ENCODE results near the gene ZNF185.
"Not testable (repeated sequence)": the region's sequence is repeated elsewhere in the genome, so short reads cannot be mapped to it uniquely, and the experiment has no call there.

Gene ZNF185

DNA sequence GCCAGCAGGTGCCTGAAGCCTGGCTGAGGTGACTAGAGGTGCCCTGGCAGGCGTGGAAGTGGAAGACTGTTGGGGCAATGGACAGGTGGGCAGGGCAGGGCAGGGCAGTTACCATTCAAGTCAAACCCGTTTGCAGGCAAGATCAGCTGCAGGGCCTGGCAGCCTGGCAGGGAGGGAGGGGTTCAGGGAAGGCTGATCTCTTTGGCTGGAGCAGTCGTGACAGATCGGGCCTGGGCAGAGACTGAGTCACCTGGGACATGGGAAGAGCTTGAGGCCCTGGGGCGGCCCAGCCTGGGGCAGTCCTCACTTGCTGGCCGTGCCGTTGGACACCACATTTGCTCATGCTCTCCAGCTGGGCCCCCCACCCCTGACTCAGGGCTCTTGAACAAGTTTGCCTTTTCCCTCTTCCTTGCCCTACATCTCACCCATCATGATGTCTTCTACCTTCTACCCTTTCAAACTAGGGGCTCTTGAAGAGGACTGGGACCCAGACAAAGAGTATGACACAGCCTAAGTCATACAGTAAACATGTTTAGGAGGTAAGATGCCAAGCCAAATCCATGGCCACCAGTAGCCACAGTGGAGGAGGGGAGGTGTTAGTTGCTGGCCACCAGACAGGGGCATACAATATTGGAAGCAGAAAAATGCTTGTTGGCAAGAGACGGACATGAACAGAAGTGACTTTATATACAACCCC, 2.0 kb upstream of the ZNF185 start:
- no peak for DNase-seq (ENCODE audit: low read depth)

- DNase-seq (ENCODE audit: low read depth) = no peak
Measured at GRCh38 chrX:152896450-152896849, 1.4 kb upstream of the ZNF185 start.

- no peak for DNase-seq (ENCODE audit: low read depth)
Measured at GRCh38 chrX:152898442-152898841, 575 bp downstream of the ZNF185 start.

GRCh38 chrX:152899111-152899873, 1.4 kb downstream of the ZNF185 start:
- no peak for DNase-seq (ENCODE audit: low read depth)

- DNase-seq (ENCODE audit: low read depth) = no peak
Measured at GRCh38 chrX:152899874-152900719, 2.2 kb downstream of the ZNF185 start.

- DNase-seq (ENCODE audit: low read depth) = no peak
Measured at GRCh38 chrX:152900937-152901445, 3.1 kb downstream of the ZNF185 start.

DNA sequence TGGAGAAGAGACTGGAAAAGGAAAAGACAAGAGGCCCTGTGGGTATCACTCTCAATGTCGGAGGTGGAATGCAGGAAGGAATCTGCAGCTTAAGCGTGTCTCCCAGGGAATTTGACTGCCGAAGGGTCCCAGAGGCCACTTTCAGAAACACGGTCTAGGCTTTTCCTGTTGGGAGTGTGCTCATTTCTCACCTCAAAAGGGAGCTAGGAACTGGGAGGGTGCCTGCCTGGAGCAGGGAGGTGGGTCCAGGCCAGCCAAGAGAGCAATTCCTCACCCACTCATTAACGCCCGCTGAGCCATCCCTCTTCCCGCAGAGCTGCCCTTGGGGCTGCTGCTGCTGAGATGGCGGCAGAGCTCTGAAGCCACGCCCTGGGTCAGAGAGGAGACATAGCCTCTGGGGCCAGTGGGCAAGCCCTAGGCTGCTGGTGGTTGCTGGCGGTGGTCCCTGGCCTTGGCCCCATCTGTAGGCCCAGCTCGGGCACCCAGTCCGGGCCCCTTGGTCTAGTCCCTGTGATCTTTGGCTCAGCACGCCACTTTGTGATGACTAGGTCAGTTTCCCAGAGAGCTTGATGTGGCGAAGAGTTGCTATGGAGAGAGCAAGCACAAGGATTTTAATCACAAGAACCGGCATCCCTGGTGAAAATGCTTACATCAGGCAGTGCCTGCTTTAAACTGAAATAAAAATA, 4.1 kb downstream of the ZNF185 start:
- DNase-seq (ENCODE audit: low read depth) = no peak

DNA sequence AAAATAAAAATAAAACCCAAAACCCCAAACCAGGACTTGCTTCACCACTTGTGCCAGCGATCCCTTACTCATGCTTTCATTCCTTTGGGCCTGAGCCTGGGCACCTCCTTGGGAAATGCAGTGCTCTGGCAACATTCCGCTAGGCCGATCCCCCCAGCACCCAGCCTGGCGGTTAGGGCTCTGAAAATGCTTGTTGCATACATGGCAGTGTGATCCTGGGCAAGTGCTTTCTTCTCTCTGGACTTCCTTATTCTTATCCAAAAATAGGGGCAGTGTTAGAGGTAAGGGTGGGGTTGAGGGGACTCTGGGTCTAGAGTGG, 4.6 kb downstream of the ZNF185 start:
- DNase-seq (ENCODE audit: low read depth) = no peak

DNA sequence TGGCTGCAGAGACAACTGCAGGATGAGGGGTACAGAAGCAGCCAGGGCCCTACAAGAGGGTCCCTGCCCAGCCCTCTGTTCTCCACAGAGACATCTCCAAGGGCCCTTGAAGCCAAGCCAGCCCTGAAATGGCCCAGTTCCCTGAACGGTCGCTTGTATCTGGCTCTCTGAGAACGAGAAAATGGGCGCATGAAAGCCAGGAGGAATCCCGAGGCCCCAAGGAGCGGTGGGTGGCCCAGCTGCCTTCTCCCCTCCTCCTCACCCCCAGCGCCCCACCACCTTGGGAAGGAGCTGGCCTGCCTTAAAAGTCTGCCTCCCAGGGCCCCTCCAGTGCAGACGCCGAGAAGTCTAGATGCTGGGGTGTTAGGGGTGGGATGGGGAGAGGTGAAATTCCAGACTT, 5.7 kb downstream of the ZNF185 start:
- no peak for DNase-seq (ENCODE audit: low read depth)

DNA sequence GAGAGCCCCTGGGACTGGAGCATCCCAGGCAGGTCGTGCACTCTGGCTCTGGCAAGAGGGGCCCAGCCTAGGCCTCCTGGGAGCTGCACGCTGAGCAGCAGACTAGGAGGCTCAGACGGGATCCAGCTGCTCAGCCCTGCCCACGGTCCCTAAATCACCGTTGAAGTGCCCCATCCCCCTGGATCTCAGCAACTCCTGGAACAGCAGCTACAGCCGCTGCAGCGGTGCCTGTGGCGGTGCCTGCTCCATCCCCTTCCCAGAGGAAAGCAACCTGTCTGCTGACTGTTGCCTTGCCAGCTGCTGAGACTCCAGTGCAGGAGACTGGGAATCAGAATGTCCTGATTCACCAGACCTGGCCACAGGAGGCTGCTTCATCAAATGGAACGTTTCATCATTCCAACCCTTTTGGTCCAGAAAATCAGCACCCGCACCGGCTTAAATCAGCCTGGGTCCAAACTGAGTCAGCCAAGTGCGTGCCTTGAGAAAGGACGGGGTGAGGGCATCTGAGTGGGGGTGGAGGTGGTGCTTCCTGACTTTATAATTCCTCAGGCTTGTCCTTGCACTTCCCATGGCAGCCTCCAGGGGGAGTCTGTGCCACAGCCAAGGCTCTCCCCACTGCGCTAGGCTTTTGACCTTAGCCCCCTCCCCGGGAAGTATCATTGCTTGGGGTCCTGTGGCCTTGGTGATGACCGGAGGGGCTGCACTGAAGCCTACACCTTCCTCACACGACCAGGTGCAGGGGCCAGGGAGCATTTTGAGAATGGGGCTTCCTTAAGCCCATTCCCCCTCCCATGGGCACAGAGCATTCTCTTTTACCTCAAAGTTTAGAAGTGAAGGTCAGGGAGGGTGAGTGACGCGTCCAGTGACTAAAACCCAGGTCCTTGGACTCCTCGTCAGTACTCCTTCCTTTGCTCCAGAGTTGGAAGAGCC, 6.5 kb downstream of the ZNF185 start:
- peak; percentile 5 for DNase-seq (ENCODE audit: low read depth)

GRCh38 chrX:152905081-152905420, 7.2 kb downstream of the ZNF185 start:
- DNase-seq (ENCODE audit: low read depth) = no peak

DNA sequence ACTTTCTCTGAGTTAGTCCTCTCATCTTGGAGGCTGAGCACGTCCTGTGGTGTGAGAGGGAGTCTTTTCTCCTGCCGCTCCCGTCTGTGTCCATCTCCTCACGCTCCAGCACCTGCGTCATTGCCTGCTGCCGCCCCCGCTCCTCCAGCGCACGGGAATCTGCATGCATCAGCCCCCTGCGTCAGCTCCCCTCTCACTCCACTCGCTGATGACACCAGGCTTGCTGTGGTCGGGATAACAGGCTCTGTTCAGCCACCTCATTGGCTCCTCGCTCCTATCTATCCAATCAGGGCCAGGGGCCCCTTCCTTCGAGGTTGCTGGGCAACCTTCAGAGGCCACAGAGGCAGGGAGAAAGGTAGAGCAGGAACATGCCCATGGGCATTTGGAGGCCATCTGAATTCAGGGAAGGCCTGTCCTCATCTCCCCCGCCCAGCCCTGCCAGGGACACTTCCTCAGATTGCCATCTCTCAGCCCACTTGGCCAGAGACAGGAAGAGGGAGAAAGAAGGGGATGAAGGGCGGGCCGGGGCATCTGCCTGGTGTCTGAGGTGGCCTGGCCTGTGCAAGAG, 9.3 kb downstream of the ZNF185 start:
- DNase-seq (ENCODE audit: low read depth) = no peak

- DNase-seq (ENCODE audit: low read depth) = no peak
Measured at GRCh38 chrX:152908486-152908885, 10.6 kb downstream of the ZNF185 start.

GRCh38 chrX:152910018-152910417, 12.2 kb downstream of the ZNF185 start:
- not testable (repeated sequence) for DNase-seq (ENCODE audit: low read depth)

GRCh38 chrX:152912106-152912505, 14.2 kb downstream of the ZNF185 start:
- DNase-seq (ENCODE audit: low read depth) = no peak

DNA sequence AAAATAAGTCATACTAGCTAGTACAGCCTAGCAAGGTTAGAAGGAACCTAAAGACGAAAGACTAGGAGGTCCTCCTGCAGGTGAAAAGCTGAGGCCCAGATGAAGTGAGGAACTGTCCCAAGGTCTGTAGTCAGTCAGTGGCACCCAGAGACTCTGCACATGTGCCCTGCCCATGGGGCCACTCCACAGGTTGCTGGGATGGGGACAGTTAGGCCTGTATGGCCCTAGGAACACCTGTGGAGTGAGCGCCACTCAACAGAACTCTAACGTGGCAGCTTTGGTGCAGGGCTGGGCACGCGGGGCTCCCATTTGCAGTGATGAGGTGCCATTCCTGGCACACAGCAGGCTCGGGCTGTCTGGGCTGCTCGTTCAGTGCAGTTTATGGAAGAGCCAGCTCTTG, 14.8 kb downstream of the ZNF185 start:
- DNase-seq (ENCODE audit: low read depth) = no peak

- no peak for DNase-seq (ENCODE audit: low read depth)
Measured at GRCh38 chrX:152913346-152913745, 15.5 kb downstream of the ZNF185 start.

DNA sequence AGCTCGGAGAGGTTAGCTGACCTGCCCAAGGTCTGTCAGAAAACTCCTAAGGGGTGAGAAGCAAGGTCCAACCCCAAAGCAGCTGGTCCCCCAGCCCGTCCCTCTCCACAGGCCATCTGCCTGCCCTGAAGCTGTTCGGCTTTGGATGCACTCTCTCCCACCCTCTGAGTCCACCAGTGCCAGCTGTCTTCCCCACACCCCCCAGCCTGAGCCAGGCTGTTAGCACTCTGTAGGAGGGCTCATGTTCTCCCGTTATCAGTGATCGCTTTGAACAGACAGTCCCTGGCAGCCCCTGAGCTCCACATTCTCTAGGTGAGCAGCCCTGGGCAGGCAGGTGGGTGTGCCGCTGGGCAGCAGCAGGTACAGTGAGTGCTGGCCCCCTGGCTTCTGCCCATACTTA, 16.0 kb downstream of the ZNF185 start:
- DNase-seq (ENCODE audit: low read depth) = no peak

GRCh38 chrX:152915541-152916241, 17.8 kb downstream of the ZNF185 start:
- no peak for DNase-seq (ENCODE audit: low read depth)

Data from stimulated activated CD8-positive, alpha-beta memory T cell treated with anti-CD3 and anti-CD28 coated beads, Interleukin-12 subunit alpha, Interleukin-12 subunit beta, amount 100 ng/mL, for 4 hours (primary cell).